NOMO-1 treated with dmso at 0.1 percent for 144 hours (cell line): ENCODE measurements around the gene C11orf68.
"Not testable (repeated sequence)": the region's sequence is repeated elsewhere in the genome, so short reads cannot be mapped to it uniquely, and the experiment has no call there.

Source experiments
- DNase-seq: peaks from one replicate; lab custom pipeline; 2025; ENCODE audit not compliant: unreplicated experiment; lab: John Stamatoyannopoulos, UW

The C11orf68 gene

DNA sequence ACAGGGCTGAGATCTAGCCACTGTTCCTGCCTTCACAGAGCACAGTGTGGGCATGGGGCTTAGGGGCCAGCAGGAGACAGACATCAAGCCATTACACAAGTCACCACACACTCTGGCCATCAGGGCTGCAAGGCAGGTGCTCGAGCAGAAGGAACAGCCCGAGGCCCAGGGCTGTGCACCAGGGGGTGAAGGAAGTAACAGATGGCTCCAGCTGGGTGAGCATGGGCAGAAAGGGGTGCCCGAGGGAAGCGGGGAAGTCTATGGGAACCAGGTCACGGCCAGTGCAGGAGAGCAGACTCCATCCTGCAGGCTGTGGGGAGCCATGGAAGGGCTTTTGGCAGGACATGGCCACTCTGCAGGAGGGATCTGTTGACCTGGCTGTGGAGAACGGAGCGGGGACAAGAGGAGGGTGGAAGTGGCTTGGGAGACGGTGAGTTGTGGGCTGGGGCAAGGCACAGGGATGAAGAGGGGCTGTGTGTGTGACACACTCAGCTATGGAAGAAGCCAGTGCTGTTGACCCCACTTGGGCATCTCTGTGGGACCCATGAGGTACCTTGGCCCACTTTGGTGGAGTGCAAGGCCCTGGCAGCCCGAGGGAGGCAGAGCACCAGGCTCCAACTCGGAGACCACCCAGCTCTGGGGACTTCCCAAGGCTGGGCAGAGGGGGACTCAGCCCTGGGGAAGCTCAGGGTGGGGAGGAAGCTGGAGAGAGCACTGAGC, 3.6 kb downstream of the C11orf68 start:
- DNase-seq: no peak

GRCh38 chr11:65912845-65913244, 6.0 kb downstream of the C11orf68 start:
- DNase-seq: no peak

DNA sequence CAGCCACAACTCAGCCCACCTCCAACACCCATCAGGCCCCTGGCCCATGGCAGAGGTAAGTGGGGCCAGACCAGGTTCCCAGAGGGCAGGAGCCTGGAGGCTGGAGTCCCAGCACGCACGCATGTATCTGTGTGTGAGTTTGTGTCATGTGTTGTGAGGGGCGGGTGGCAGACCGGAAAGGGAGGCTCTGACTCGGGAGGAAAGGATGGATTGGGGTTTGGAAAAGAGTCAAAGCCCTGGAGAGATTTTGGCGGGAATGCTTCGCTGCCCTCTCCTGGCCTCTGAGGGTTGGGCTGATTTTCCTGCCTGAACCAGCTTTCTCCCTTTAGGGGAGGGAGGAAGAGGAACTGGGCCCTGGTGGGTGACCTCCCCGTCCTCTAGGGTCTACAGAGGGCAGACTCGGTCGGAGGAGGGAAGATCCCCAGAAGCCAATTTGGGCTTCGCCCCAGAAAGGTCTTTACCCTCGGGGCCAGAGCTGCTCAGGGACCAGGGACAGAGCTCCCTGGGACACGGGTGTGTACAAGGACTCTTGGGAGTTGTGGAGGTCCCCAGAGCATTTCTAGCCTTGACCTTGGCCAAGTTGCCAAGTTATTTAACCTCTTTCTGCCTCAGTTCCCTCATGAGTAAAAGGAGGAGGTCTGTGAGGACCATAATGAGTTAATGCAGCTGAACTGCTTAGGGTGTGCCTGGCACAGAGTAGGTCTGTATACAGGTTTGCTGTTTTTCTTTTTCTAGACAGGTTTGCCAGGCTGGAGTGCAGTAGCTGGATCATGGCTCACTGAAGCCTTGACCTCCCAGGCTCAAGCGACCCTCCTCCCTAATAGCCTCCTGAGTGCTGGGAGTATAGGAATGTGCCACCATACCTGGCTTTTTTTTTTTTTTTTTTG, 6.9 kb downstream of the C11orf68 start:
- no peak for DNase-seq

- no peak for DNase-seq
Observed at GRCh38 chr11:65907878-65908277, 11.0 kb downstream of the C11orf68 start.

DNA sequence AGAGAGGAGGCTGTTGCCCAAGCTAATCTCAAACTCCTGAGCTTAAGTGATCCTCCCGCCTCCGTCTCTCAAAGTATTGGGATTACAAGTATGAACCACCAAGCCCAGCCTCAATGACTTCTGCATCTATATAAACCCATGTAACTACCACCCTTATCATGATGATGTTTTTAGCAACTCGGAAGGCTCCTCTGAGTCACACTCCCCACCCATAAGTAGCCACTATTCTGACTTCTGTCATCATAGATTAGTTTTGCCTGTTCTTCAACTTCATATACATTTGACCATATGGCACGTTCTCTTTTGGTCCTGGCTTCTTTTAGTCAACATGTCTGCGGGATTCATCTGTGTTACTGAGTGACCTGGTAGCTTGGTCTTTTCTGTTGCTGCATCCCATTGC, 12.3 kb downstream of the C11orf68 start:
- no peak for DNase-seq

DNA sequence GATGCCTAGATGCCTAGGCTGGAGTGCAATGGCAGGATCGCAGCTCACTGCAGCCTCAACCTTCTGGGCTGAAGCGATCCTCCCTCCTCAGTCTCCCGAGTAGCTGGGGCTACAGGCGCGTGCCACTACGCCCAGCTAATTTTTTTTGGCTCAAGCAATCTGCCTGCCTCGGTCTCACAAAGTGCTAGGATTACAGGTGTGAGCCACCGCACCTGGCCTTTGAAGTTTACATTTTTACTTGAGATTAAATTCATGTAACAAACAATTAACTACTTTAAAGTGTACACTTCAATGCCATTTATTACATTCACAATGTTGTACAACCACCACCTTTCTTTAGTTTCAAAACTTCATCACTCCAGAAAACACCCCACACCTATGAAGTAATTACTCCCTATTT, 15.1 kb downstream of the C11orf68 start:
- no peak for DNase-seq

DNA sequence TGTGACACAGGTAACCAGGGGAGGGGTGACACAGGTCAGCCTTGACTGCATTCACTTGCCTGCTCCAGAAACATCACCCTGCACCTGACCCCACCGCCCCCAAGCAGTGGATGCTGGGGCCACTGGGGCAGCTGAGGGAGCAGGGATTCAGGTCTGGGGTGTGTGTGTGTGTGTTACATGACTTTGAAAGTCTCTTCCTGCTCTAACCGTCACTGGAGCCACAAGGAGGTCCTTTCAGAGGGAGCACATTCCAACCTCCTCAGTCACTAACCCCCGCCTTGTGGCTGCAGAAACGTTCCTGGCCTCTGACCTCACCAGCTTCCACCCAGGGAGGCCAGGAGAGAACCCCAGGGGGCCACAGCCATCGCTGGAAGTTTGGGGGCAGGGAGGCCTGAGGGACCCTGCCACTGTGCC, 15.8 kb downstream of the C11orf68 start:
- no peak for DNase-seq

DNA sequence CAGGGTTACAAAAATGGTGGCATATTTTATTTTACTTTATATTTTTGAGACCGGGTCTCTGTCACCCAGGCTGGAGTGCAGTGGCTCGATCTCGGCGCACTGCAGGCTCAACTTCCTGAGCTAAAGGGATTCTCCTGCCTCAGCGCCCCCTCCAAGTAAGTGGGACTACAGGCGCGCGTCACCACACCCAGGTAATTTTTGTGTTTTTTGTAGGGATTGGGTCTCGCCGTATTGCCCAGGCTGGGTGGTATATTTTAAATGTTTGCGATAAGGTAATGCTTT, 18.0 kb downstream of the C11orf68 start:
- no peak for DNase-seq

GRCh38 chr11:65900125-65900898, 18.6 kb downstream of the C11orf68 start, which contains the start of gene FOSL1:
Gene FOSL1 (minus strand): TSS chr11:65900388. CDS start chr11:65900339, 49 bp downstream.
- peak; percentile 84 for DNase-seq

- peak; percentile 5 for DNase-seq
Observed at GRCh38 chr11:65899356-65900124, 19.3 kb downstream of the C11orf68 start.

DNA sequence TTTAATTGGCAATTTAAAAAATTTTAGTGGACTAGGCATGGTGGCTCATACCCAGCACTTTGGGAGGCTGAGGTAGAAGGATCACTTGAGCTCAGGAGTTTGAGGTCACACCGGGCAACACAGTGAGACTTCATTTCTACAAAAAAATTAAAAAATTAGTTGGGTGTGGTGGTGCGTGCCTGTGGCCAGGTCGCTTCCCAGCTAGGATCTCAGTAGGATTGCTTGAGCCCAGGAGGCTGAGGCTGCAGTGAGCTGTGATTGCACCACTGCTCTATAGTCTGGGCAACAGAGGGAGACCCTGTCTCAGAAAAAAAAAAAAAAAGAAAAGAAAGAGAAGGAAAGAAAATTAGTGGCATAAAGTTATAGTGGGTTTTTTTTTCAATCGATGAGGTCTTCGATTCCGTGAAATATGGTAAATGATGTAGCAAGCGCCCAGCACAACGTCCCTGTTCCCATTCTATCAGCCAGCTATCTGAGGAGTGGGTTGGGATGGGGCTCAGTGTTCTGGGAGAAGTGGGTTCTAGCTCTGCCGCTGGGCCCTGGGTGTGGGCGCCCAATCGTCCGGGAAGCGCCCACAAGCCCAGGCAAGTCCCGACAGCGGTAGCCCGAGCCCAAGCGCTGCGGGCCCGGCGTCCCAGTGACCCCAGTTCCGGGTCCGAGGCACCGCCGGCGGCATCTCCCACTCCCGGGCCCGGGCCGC, 20.1 kb downstream of the C11orf68 start:
- DNase-seq: no peak

DNA sequence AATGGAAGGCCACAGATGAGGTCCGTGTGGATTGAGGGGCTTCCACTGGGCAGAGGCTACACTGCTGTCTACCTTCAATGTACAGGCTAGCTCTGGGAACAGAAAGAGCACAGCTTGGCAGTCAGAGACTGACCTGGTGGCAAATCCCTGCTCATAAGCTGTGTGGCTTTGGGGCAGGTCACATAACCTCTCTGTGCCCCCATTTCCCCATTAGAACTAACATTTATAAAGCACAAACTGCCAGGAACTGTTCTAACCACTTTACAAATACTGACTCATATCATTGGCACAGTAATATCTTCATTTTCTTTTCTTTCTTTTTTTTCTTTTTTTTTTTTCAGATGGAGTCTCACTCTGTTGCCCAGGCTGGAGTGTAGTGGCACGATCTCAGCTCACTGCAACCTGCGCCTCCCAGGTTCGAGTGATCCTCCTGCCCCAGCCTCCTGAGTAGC, 21.8 kb downstream of the C11orf68 start:
- DNase-seq: no peak

GRCh38 chr11:65896034-65896999, 22.5 kb downstream of the C11orf68 start:
- DNase-seq: no peak

- DNase-seq: no peak
Observed at GRCh38 chr11:65895482-65895981, 23.3 kb downstream of the C11orf68 start.

GRCh38 chr11:65894034-65894591, 24.7 kb downstream of the C11orf68 start:
- DNase-seq: peak; percentile 21

- no peak for DNase-seq
Observed at GRCh38 chr11:65892661-65893317, 26.1 kb downstream of the C11orf68 start.

GRCh38 chr11:65892137-65892540, 26.7 kb downstream of the C11orf68 start:
- not testable (repeated sequence) for DNase-seq
